ENCODE data around the gene SRGAP1.
"Not testable (repeated sequence)": the region's sequence is repeated elsewhere in the genome, so short reads cannot be mapped to it uniquely, and the experiment has no call there.

SRGAP1 gene

DNA sequence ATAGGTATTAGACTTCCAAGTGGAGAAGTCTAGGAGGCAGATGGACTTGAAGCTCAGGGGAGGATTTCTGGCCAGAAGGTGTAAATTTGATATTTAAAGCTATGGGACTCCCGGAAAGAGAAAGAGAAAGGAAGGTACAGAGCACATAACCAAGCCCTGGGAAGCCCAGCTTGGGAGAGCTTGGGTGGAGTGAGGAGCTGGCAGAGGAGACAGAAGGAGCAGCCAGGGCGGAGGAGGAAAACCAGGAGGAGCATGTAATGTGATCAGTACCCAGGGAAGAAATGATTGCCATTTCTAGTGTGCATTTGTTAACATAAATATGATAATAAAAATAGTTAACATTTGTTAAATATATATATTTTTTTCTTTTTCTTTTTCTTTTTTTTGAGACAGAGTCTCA lies 310.2 kb downstream of the SRGAP1 start:
- DNase-seq, result no peak

DNA sequence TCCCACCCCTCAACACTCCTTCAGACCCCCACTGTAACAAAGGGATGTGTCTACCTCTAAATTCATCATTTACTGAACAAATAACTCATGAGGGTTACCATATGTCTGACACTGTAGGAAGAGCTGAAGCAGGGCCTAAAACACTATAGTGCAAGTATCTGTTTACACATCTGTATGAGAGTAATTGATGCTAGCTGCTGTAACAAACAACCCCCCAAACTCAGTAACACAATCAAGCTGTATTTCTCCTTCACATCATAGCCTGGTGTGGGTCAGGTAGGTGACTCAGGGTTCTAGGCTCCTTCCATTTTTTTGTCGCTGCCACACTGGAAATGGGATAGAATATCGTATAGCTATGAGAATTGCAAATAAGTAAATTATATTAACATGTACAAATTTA lies 312.6 kb downstream of the SRGAP1 start:
- DNase-seq, result no peak

DNA sequence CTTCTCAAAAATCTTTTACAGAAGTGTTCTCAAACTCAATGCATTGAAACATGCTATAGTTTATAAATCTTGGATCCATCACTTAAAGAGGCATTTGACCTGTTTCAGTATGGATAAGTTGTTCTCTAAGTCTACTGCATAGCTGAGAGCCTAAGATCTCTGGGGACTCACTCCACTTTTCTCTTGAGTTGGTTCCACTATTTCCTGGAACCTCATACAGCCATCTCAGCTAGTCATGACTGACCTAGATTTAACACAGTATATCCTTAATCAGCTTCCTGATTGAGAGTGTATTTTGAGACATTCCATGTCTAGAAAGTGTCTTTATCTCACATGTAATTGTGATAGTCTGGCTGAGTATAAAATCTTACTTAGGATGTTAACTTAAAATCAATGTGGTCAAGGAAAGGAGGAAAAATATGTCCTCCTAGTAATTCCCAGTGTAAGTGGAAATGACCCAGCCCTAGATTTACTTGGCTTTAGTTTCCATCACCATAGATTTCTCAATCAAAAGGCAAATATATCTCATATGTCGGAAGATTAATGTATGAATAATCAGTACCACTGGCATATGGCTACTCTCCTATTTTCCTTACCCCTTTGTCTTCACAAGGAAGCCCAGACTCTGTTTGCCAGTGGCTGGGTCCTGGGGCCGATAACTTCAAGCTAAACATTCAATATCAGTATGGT lies 315.7 kb downstream of the SRGAP1 start:
- DNase-seq, result no peak

DNA sequence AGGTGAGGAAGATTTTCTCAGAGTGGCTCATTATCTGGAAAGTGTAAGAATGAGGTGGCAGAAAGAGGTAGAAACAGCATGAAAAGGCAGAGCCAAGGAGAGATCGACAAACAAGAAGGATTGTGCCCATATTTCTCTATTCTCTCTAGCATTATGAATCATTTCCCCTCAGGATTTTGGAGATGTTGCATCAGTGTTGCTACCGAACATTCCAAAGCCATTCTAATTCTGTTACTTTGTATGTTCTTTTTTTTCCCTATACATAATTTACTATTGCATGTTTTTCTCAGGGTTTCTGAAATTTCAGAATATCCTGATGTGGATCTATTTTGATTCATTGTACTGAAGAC lies 316.2 kb downstream of the SRGAP1 start:
- no peak for DNase-seq

DNA sequence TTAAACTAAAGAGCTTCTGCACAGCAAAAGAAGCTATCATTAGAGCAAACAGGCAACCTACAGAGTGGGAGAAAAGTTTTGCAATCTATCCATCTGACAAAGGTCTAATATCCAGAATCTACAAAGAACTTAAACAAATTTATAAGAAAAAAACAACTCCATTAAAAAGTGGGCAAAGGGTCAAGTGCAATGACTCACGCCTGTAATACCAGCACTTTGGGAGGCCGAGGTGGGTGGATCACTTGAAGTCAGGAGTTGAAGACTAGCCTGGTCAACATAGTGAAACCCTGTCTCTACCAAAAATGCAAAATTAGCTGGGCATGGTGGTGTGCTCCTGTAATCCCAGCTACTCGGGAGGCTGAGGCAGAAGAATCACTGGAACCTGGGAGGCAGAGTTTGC lies 322.1 kb downstream of the SRGAP1 start:
- DNase-seq, result not testable (repeated sequence)

DNA sequence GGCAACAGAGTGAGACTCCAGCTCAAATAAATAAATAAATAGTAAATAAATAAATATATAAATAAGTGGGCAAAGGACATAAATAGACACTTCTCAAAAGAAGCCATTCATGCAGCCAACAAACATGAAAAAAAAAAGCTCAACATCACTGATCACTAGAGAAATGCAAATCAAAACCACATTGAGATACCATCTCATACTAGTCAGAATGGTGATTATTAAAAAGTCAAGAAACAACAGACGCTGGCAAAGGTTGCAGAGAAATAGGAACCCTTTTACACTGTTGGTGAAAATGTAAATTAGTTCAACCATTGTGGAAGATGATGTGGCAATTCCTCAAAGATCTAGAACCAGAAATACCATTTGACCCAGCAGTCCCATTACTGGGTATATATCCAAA lies 322.5 kb downstream of the SRGAP1 start:
- DNase-seq, result not testable (repeated sequence)

DNA sequence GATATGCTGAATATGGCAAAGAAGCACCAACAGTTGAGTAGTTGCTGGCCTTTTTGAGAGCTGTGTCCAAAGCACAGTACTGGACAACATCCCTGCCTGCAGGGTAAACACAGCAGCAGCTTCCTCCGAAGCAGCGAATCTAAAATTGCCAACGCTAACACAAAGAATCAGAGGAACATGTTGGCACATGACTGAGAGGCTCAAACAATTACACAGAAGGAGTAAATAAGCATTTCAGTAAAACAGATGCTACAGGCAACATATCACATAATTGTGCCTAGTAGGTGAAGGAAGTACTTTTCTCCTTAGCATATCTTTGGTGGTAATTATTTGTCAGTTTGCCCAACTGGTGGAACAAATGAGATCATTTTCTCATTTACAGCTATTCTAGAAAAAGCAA lies 325.5 kb downstream of the SRGAP1 start:
- peak in 2 of 58 donors; percentile 4 to 6 for DNase-seq

DNA sequence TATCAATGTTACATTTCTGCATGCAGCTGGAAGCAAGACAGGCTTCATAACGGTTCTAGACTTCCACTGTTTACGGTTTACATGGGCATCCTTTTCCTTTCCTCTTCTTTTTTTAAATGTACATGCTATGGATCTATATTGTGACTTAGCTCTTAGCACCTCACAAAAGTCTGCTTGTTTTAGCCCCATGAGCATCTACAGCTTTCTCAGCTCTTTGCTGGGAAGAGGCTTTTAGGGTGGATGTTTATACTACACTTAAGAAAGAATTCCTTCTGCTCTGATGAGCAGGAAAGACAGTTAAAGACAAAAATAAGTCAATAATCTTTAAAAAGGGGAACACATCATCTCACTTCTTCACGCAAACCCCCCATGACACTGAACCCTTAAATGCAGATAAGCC lies 326.2 kb downstream of the SRGAP1 start:
- no peak for DNase-seq

DNA sequence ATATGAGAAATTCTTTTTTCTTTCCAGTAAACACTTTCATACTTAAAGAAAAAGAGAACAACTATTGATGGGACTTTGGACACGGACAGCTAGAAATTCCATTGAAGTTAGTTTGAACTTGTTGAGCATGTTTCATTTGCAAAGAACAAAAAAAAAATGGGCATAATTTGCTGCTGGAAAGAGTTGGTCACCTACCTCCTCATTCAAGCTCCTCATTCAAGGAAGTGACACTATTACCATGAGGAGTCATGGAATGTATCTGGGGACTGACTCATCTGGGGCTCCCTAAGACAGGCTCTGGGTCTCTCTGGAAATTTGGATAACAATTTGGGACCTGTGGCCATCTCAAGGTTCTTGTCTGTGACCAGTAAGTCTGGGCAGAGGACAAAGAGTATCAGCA lies 327.2 kb downstream of the SRGAP1 start:
- DNase-seq, result no peak

DNA sequence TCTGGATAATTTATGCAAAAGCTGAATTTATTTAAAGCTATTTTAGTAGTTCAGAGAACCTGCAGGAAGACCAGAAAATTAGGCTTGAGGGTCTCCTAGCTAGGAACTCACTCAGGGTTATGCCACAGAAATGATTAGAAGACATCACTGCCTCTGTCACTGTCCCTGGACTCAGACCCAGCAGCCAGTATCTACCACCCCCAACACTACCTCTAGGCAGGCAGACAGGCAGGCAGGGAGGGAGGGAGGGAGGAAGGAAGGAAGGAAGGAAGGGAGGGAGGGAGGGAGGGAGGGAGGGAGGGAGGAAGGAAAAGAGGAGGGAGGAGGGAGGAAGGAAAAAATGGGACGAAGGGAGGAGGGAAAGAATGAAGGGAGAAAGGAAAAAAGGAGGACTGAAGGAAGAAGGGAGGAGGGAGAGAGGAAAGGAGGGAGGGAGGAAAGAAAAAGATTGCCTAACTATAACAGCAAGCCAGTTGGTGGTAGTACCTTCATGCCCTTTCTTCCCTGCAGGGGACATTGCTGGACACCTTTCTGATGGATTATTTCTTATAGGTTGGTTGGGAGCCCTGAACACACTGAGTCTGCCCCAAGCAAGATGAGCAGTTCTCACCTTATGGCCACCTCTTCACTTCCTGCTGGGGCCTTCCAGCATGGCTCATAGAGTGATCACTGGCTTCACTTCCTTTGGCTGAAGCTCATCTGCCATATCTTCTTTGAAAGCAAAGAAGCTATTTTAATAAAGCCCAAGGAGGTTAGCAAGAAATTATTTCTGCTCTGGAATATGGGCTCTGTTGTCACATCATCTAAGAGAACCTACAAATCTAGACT lies 327.9 kb downstream of the SRGAP1 start:
- DNase-seq, result no peak

DNA sequence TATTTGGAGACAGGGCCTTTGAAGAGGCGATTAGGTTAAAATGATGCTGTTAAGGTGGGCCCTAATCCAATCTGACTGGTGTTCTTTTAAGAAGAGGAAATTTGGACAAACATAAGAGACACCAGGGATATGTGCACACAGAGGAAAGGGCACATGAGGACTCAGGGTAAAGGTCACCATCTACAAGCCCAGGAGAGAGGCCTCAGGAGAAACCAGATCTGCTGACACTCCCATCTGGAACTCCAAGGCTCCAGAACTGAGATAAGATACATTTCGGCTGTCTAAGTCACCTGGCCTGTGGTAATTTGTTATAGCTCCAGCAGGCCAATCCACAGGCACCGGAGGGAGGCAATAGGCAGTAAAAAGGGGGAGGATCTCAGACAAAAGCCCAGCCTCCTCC lies 329.0 kb downstream of the SRGAP1 start:
- DNase-seq, result no peak

DNA sequence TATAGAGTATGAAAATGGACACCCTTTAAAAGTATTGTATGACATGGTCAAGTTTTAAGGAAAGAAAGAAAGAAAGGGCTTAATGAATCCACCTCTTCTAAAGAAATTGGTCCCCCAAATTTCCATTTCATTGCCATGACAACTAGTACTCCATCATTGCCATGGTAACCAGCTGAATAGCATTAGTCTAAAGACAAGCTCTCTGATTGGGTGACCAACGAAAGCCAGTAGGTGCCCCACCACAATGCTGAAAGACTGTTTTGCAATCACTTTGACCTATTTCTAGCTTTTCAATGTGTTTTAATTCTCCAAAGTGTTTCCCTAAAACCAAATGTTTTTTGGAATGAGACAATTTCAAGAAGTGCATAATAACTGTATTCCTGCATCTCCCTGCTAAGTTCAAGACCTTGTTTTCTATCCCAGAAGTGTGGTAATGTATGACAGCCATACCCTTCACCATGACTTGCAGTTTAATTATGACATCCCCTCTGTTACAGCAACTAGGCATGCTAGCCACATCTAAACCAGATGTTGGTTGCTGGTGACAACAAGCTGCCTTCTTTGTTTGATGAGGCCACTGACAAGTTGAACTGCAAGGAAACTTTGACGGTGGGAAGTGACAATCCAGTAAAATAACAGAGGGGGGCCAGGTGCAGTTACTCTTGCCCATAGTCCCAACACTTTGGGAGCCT lies 330.9 kb downstream of the SRGAP1 start:
- DNase-seq, result peak in 4 of 58 donors; percentile 4 to 29 (median 24)

DNA sequence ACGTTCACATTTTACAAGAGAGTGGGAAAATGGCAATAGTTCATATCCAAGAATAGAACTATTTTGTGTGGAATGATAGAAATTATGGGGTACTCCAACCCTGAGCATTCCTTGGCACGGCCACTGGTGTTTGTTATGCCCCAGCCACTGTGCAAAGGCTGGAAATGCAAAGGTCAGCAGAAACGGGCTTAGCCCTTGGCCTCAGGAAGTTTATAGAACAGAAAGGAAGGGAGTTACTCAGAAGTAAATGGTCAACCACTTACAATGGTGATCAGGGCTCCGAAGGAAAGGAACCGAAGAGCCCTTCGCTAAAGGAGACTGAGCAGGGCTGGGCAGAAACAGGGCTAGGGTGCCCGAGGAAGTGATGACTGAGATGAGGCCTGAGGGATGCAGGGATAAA lies 332.5 kb downstream of the SRGAP1 start:
- no peak for DNase-seq

DNA sequence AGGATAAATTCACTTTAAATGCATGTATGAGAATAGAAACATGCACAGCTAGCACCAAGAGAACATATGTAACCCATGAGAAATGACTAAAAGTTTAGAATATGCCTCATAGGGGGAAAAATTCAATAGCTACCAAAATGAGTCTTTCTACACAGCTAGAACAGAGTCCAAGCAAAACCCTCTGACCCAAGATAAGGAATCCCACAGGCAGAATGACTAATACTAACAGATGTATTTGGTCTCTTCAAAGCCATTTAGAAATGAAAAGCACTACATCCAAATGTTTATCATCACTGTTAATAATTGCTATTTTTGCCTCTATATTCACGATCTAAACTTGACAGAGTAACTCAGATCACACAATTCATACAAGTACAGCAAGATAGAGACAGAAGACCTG lies 333.6 kb downstream of the SRGAP1 start:
- no peak for DNase-seq

DNA sequence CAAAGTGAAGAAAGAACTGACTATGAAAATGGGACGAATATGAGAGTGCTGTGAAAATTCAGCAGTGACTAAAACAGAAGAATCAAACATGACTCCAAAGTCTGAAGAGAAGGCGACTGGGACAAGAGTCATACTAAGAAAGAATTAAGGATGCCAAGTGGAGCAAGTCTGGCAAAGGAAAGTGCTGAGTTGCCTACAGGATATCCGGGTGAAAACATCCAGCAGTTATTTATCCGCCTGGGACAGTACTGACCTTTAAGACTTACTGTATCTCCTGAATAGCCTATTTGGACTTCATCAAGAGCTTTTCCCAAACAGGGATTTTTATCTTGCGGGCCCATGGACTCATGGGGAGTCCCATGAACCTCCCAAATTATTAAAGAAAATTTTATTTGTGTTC lies 336.5 kb downstream of the SRGAP1 start:
- DNase-seq, result peak in 1 of 58 donors; percentile 0

DNA sequence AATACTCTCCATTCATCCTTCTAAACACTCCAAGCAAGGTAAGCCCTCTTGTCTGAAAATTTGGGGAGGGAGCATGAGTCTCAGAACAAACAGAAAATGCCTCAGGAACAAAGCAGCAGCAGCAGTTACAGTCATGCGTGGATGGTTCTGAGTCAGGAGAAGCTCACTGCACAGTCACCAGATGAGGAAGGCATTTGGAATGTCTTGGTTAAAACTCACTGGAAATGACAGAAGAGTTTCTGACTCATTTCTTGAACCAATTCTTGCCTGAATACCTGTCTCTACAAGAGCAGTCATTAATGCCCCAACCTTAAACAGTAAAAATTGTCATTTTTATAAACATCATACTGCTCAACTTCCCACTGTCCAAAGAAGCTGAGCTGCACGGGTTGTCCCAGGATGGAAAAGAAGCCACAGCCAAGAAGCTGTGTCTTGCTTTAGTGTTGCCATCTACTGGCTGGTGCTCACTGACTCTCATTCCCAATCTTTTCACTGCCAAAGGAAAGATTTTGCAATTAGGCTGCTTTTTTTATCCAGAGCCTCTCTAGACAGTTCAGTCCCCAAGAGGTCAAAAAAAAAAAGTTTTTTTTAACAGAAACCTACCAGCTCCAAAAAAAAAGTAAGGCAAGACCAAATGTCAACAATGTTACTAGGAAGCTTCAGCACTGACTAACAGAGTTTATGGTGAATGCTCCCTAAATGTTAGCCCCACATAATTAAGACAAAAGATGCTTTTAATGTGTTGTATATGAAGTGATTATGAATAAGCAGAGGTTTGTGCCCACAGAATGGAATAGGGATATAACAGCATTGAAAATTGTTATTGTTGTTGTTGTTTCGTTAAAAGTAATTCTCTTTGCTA lies 337.2 kb downstream of the SRGAP1 start:
- peak in 45 of 58 donors; percentile 2 to 73 (median 28) for DNase-seq

DNA sequence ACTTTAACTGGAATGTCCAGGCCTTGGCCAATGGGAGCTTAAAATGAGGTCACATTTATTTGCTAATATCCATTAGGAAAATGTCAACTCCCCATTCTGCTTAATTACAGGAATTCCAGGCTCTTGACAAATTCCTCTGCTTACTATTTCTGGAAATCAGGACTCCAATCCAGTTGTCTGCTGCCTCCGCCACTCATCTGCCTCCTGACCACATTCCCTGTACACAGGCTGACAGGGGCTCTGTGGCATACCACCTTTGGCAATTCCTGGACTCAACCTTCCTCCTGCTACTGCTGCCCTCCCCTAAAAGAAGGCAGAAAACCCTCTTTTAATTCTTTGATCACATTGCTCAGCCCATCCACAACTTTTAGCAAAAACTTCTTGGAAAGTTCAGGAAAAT lies 339.7 kb downstream of the SRGAP1 start:
- no peak for DNase-seq

DNA sequence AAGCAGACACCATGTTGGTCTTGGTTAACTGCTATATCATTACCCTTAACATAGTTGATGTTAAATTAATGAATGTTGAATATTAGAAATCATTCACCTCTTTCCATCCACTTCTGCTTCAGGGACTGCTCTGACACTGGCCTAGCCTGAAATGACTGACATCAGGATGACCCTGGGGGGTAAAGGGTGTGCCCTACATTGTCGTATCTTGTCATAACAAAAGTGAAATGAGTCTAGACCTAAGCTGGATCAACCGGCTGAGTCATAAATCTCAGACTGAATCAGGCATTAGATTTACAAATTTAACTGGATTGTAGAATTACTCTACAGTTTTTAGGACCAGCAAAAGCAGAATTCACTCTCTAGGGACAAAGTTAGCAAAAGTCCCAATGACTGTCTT lies 342.3 kb downstream of the SRGAP1 start:
- DNase-seq, result no peak

DNA sequence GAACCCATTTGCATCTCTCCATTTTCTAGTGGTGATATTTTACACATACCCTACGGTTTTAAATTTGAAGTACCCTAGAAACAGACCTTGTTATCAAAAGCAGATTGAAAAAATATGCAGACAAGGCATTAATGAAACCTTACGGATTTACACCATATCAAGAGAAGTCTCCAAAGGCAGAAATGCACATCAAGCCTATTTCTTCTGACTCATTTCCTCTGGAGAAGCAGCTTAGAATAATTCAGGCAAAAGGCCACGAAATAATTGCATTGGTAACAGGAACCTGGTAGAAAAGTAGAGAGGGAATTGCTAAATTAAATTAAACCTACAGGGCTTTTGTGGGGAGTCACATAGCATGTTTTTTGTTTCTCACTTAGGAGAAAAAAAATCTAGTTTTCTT lies 342.9 kb downstream of the SRGAP1 start:
- DNase-seq, result no peak

DNA sequence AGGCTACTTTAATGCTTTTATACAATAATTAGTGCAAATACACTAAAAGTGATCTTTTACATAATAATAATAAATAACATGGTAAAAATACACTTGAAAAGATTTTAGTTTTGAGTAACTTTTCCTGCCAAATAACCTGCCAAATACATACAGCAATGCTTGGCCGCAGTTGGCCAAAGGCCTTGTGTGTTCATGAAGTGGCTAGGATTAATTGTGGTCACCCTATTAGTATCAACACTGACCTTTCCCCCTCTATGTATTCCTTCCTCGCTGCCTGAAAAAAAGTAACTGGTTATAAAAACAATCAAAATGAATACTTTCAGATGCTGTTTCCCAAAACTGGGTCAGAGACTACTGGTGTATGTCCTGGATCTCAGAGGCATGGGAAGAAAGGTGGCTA lies 343.3 kb downstream of the SRGAP1 start:
- no peak for DNase-seq

DNA sequence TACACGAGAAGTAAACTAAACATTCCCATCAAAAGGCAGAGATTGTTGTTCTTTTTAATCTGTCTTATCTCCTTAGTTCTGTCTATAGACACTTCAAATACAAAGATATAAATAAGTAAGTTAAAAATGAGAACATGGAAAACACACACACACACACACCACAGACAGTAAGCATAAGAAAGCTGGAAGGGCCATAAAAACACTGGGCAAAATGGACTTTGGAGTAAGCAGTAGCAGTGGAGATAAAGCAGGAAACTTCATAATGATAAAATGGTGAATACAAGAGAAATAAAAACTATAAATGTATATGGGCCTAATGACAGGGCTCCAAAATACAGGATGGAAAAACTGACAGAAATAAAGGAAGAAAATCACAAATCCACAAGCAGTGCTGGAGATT lies 345.0 kb downstream of the SRGAP1 start:
- DNase-seq, result no peak

DNA sequence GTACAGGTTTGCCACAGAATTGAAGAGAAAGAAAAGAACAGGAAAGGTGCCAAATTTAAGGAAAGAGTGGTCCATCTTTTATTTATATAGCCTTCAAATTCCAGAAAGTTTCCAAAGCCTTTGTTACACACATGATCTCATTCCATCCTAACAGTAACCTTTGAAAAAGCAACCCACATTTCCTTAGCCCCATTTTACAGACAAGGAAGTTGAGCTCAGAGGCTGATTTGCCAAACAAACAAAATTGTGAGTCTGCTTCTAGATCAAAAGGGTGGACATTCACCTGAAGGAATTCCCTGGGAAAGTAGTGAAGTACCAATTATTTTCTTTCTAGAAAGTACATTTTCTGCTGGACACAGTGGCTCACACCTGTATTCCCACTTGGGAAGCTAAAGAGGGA lies 345.6 kb downstream of the SRGAP1 start:
- no peak for DNase-seq
